Measurements from ENCODE around the gene AKR7A2. TPM values are rescaled to one million over a fixed set of nuclear protein-coding genes. Genes with fewer than 3 reads are reported as not detected.

Gene AKR7A2
- polyA plus RNA-seq, 2 donors = 9.4 to 52.6 TPM

GRCh38 chr1:19328486-19328885 is 16.5 kb upstream of the AKR7A2 start:
- Histone ChIP-seq H3K9me3 (ENCODE audit: control insufficient read depth in 2 of 2, insufficient read depth in 1 of 2, low read depth in 1 of 2, low read length in 1 of 2) (no peaks in the 10 kb centered on the region), H3K4me3 (ENCODE audit: low read depth in 1 of 2, low read length in 2 of 2) (no peak overlapping the region), H3K27ac (ENCODE audit: low read depth in 2 of 2, low read length in 1 of 2) (no peak overlapping the region), H3K36me3 (ENCODE audit: control insufficient read depth in 2 of 2, insufficient read depth in 2 of 2, low read length in 1 of 2) (peaks cover 17 to 44% of the 10 kb centered on the region in 2 donors), H3K4me1 (ENCODE audit: control insufficient read depth in 2 of 2, insufficient read depth in 2 of 2, low read length in 1 of 2) (no peaks in the 10 kb centered on the region), H3K27me3 (ENCODE audit: control insufficient read depth in 1 of 2, insufficient read depth in 2 of 2, low read length in 2 of 2) (no peaks in the 10 kb centered on the region)
- 93 to 94% methylated on average over 18 of the region's 18 CpGs for WGBS, 2 donors

DNA sequence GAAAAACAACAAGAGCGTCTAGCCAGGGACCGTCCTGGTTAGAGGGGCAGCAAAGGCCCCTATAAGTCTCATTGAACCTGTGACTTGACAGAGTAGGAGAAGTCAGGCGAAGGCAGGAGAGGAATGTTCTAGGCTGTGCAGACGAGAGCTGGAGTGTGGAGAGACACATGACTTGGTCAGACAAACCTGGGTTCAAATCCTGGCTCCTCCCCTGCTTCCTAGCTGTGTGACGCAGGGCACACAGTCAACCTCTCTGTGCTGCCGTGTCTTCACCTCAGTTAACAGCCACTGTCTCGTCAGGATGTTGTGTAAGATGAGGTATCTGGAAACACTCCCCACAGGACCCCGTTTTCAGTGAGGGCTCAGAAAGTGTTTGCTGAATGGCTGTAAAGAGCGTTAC is 15.8 kb upstream of the AKR7A2 start:
- no peaks in the 10 kb centered on the region for H3K9me3 ChIP-seq (ENCODE audit: control insufficient read depth in 2 of 2, insufficient read depth in 1 of 2, low read depth in 1 of 2, low read length in 1 of 2)
- H3K4me3 ChIP-seq (ENCODE audit: low read depth in 1 of 2, low read length in 2 of 2) = no peak overlapping the region
- H3K27ac ChIP-seq (ENCODE audit: low read depth in 2 of 2, low read length in 1 of 2) = no peak overlapping the region
- no peaks in the 10 kb centered on the region for H3K4me1 ChIP-seq (ENCODE audit: control insufficient read depth in 2 of 2, insufficient read depth in 2 of 2, low read length in 1 of 2)
- WGBS, 2 donors = 84 to 89% methylated on average over 9 of the region's 9 CpGs
- no peaks in the 10 kb centered on the region for H3K27me3 ChIP-seq (ENCODE audit: control insufficient read depth in 1 of 2, insufficient read depth in 2 of 2, low read length in 2 of 2)
- H3K36me3 ChIP-seq (ENCODE audit: control insufficient read depth in 2 of 2, insufficient read depth in 2 of 2, low read length in 1 of 2) = peaks cover 17 to 44% of the 10 kb centered on the region in 2 donors

- Histone ChIP-seq H3K4me1 (ENCODE audit: control insufficient read depth in 2 of 2, insufficient read depth in 2 of 2, low read length in 1 of 2) (no peaks in the 10 kb centered on the region), H3K4me3 (ENCODE audit: low read depth in 1 of 2, low read length in 2 of 2) (no peak overlapping the region), H3K27ac (ENCODE audit: low read depth in 2 of 2, low read length in 1 of 2) (no peak overlapping the region), H3K36me3 (ENCODE audit: control insufficient read depth in 2 of 2, insufficient read depth in 2 of 2, low read length in 1 of 2) (peaks cover 17 to 46% of the 10 kb centered on the region in 2 donors), H3K9me3 (ENCODE audit: control insufficient read depth in 2 of 2, insufficient read depth in 1 of 2, low read depth in 1 of 2, low read length in 1 of 2) (no peaks in the 10 kb centered on the region), H3K27me3 (ENCODE audit: control insufficient read depth in 1 of 2, insufficient read depth in 2 of 2, low read length in 2 of 2) (no peaks in the 10 kb centered on the region)
- 67 to 83% methylated on average over 16 of the region's 16 CpGs for WGBS, 2 donors
These were observed 15.4 kb upstream of the AKR7A2 start for GRCh38 chr1:19327301-19327700.

- Histone ChIP-seq H3K4me1 (ENCODE audit: control insufficient read depth in 2 of 2, insufficient read depth in 2 of 2, low read length in 1 of 2) (no peaks in the 10 kb centered on the region), H3K27me3 (ENCODE audit: control insufficient read depth in 1 of 2, insufficient read depth in 2 of 2, low read length in 2 of 2) (no peaks in the 10 kb centered on the region), H3K4me3 (ENCODE audit: low read depth in 1 of 2, low read length in 2 of 2) (no peak overlapping the region), H3K9me3 (ENCODE audit: control insufficient read depth in 2 of 2, insufficient read depth in 1 of 2, low read depth in 1 of 2, low read length in 1 of 2) (no peaks in the 10 kb centered on the region), H3K36me3 (ENCODE audit: control insufficient read depth in 2 of 2, insufficient read depth in 2 of 2, low read length in 1 of 2) (peaks cover 17 to 47% of the 10 kb centered on the region in 2 donors), H3K27ac (ENCODE audit: low read depth in 2 of 2, low read length in 1 of 2) (no peak overlapping the region)
- WGBS, 2 donors = 79 to 87% methylated on average over 6 of the region's 6 CpGs
These were observed 14.8 kb upstream of the AKR7A2 start for GRCh38 chr1:19326748-19327065.

- Histone ChIP-seq H3K27me3 (ENCODE audit: control insufficient read depth in 1 of 2, insufficient read depth in 2 of 2, low read length in 2 of 2) (no peaks in the 10 kb centered on the region), H3K4me1 (ENCODE audit: control insufficient read depth in 2 of 2, insufficient read depth in 2 of 2, low read length in 1 of 2) (no peaks in the 10 kb centered on the region), H3K9me3 (ENCODE audit: control insufficient read depth in 2 of 2, insufficient read depth in 1 of 2, low read depth in 1 of 2, low read length in 1 of 2) (no peaks in the 10 kb centered on the region), H3K4me3 (ENCODE audit: low read depth in 1 of 2, low read length in 2 of 2) (no peak overlapping the region), H3K27ac (ENCODE audit: low read depth in 2 of 2, low read length in 1 of 2) (no peak overlapping the region), H3K36me3 (ENCODE audit: control insufficient read depth in 2 of 2, insufficient read depth in 2 of 2, low read length in 1 of 2) (peaks cover 17 to 47% of the 10 kb centered on the region in 2 donors)
- WGBS, 2 donors = 85 to 86% methylated on average over 32 of the region's 32 CpGs
These were observed 14.2 kb upstream of the AKR7A2 start for GRCh38 chr1:19325958-19326747.

DNA sequence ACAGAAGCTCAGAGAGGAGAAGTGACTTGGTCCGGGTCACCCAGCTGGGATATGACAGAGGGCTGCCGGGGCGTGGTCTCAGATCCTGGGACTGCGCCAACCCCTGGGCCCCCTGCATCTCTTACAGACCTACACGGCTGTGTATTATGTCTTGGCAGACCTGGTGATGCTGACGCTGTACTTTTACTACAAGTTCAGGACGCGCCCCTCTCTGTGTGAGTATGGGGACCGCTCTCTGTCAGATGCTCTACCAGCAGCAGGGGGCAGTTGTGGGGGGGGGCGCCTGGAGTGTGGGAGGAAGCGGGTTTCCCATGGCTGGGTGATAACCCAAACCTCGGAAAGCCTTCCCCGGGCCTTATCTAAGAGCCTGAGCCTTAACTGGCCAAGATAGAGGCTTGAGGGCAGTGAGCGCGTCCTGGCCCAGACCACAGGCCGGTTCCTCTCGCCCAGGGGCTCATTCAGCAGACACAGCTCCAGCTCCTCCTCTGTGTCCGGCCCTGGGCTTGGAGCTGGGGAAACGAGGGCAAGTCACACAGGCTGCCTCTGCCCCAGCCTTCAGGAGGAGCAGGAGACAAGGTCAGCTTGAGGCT is 13.5 kb upstream of the AKR7A2 start:
- Histone ChIP-seq H3K4me3 (ENCODE audit: low read depth in 1 of 2, low read length in 2 of 2) (no peak overlapping the region), H3K9me3 (ENCODE audit: control insufficient read depth in 2 of 2, insufficient read depth in 1 of 2, low read depth in 1 of 2, low read length in 1 of 2) (no peaks in the 10 kb centered on the region), H3K36me3 (ENCODE audit: control insufficient read depth in 2 of 2, insufficient read depth in 2 of 2, low read length in 1 of 2) (peaks cover 17 to 47% of the 10 kb centered on the region in 2 donors), H3K27me3 (ENCODE audit: control insufficient read depth in 1 of 2, insufficient read depth in 2 of 2, low read length in 2 of 2) (no peaks in the 10 kb centered on the region), H3K27ac (ENCODE audit: low read depth in 2 of 2, low read length in 1 of 2) (no peak overlapping the region), H3K4me1 (ENCODE audit: control insufficient read depth in 2 of 2, insufficient read depth in 2 of 2, low read length in 1 of 2) (no peaks in the 10 kb centered on the region)
- 83 to 89% methylated on average over 19 of the region's 19 CpGs for WGBS, 2 donors

DNA sequence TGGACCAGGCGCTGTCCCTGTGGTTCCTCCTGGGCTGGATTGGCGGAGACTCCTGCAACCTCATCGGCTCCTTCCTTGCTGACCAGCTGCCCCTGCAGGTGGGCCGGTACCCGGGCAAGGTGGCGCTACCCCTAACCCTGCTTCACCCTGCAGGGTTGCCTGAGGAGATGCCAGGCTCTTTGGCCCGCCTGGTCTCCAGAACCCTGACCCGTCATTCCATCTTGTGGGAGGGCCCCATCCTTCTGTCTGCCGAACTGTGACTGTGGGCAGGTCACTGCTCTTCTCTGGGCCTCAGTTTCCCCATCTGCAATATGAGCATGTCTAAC is 12.7 kb upstream of the AKR7A2 start:
- Histone ChIP-seq H3K27ac (ENCODE audit: low read depth in 2 of 2, low read length in 1 of 2) (no peak overlapping the region), H3K36me3 (ENCODE audit: control insufficient read depth in 2 of 2, insufficient read depth in 2 of 2, low read length in 1 of 2) (peaks cover 17 to 45% of the 10 kb centered on the region in 2 donors), H3K27me3 (ENCODE audit: control insufficient read depth in 1 of 2, insufficient read depth in 2 of 2, low read length in 2 of 2) (no peaks in the 10 kb centered on the region), H3K9me3 (ENCODE audit: control insufficient read depth in 2 of 2, insufficient read depth in 1 of 2, low read depth in 1 of 2, low read length in 1 of 2) (no peaks in the 10 kb centered on the region), H3K4me3 (ENCODE audit: low read depth in 1 of 2, low read length in 2 of 2) (no peak overlapping the region), H3K4me1 (ENCODE audit: control insufficient read depth in 2 of 2, insufficient read depth in 2 of 2, low read length in 1 of 2) (no peaks in the 10 kb centered on the region)
- WGBS, 2 donors = 95 to 96% methylated on average over 9 of the region's 9 CpGs

- WGBS, 2 donors = 92 to 93% methylated on average over 23 of the region's 23 CpGs
- Histone ChIP-seq H3K4me1 (ENCODE audit: control insufficient read depth in 2 of 2, insufficient read depth in 2 of 2, low read length in 1 of 2) (no peaks in the 10 kb centered on the region), H3K4me3 (ENCODE audit: low read depth in 1 of 2, low read length in 2 of 2) (no peak overlapping the region), H3K9me3 (ENCODE audit: control insufficient read depth in 2 of 2, insufficient read depth in 1 of 2, low read depth in 1 of 2, low read length in 1 of 2) (no peaks in the 10 kb centered on the region), H3K27me3 (ENCODE audit: control insufficient read depth in 1 of 2, insufficient read depth in 2 of 2, low read length in 2 of 2) (no peaks in the 10 kb centered on the region), H3K36me3 (ENCODE audit: control insufficient read depth in 2 of 2, insufficient read depth in 2 of 2, low read length in 1 of 2) (peaks cover 17 to 41% of the 10 kb centered on the region in 2 donors), H3K27ac (ENCODE audit: low read depth in 2 of 2, low read length in 1 of 2) (no peak overlapping the region)
These were observed 12.2 kb upstream of the AKR7A2 start for GRCh38 chr1:19323987-19324664.

GRCh38 chr1:19322481-19322880 is 10.5 kb upstream of the AKR7A2 start:
- H3K36me3 ChIP-seq (ENCODE audit: control insufficient read depth in 2 of 2, insufficient read depth in 2 of 2, low read length in 1 of 2) = peaks cover 13 to 36% of the 10 kb centered on the region in 2 donors
- no peak overlapping the region for H3K27ac ChIP-seq (ENCODE audit: low read depth in 2 of 2, low read length in 1 of 2)
- H3K4me3 ChIP-seq (ENCODE audit: low read depth in 1 of 2, low read length in 2 of 2) = no peak overlapping the region
- no peaks in the 10 kb centered on the region for H3K9me3 ChIP-seq (ENCODE audit: control insufficient read depth in 2 of 2, insufficient read depth in 1 of 2, low read depth in 1 of 2, low read length in 1 of 2)
- no peaks in the 10 kb centered on the region for H3K27me3 ChIP-seq (ENCODE audit: control insufficient read depth in 1 of 2, insufficient read depth in 2 of 2, low read length in 2 of 2)
- no peaks in the 10 kb centered on the region for H3K4me1 ChIP-seq (ENCODE audit: control insufficient read depth in 2 of 2, insufficient read depth in 2 of 2, low read length in 1 of 2)
- 80 to 83% methylated on average over 10 of the region's 10 CpGs for WGBS, 2 donors

All from esophagus (tissue), 2 donors.